HG03064 (cell line): ENCODE data around the gene QRSL1.
"Not testable (repeated sequence)": the region's sequence is repeated elsewhere in the genome, so short reads cannot be mapped to it uniquely, and the experiment has no call there.

Source experiments
- ATAC-seq: cut with Tn5 transposase; IDR thresholded peaks from one replicate; pipeline ENCODE4 v1.9.1; 2021; ENCODE audit warnings: low read depth; ENCODE audit not compliant: unreplicated experiment

The QRSL1 gene

GRCh38 chr6:106629103-106629858 lies at the start of gene QRSL1, which contains the start of gene RTN4IP1:
Gene QRSL1 (plus strand): TSS chr6:106629578. CDS start chr6:106629682, 104 bp downstream.
Gene RTN4IP1 (minus strand): TSS chr6:106629498. CDS start chr6:106629021, 477 bp downstream.
- peak; percentile 87 for ATAC-seq

GRCh38 chr6:106581468-106581867 lies 47.9 kb upstream of the QRSL1 start:
- no peak for ATAC-seq

- no peak for ATAC-seq
Observed at GRCh38 chr6:106586815-106587415, 42.5 kb upstream of the QRSL1 start.

GRCh38 chr6:106588937-106589336 lies 40.4 kb upstream of the QRSL1 start:
- ATAC-seq: not testable (repeated sequence)

GRCh38 chr6:106591111-106591825 lies 38.1 kb upstream of the QRSL1 start:
- no peak for ATAC-seq

- ATAC-seq: no peak
Observed at GRCh38 chr6:106599440-106599839, 29.9 kb upstream of the QRSL1 start.

GRCh38 chr6:106600329-106600728 lies 29.0 kb upstream of the QRSL1 start:
- ATAC-seq: no peak

GRCh38 chr6:106608080-106608668 lies 21.2 kb upstream of the QRSL1 start:
- peak; percentile 74 for ATAC-seq

- ATAC-seq: no peak
Observed at GRCh38 chr6:106609699-106610098, 19.7 kb upstream of the QRSL1 start.

GRCh38 chr6:106611030-106611429 lies 18.3 kb upstream of the QRSL1 start:
- no peak for ATAC-seq

- no peak for ATAC-seq
Observed at GRCh38 chr6:106612671-106613416, 16.5 kb upstream of the QRSL1 start.

GRCh38 chr6:106613590-106613989 lies 15.8 kb upstream of the QRSL1 start:
- ATAC-seq: no peak

GRCh38 chr6:106614166-106614565 lies 15.2 kb upstream of the QRSL1 start:
- no peak for ATAC-seq

- no peak for ATAC-seq
Observed at GRCh38 chr6:106614592-106615257, 14.7 kb upstream of the QRSL1 start.

GRCh38 chr6:106617302-106617701 lies 12.1 kb upstream of the QRSL1 start:
- peak; percentile 70 for ATAC-seq

- ATAC-seq: no peak
Observed at GRCh38 chr6:106617857-106618256, 11.5 kb upstream of the QRSL1 start.

- ATAC-seq: no peak
Observed at GRCh38 chr6:106618324-106618723, 11.1 kb upstream of the QRSL1 start.

- no peak for ATAC-seq
Observed at GRCh38 chr6:106619223-106619622, 10.2 kb upstream of the QRSL1 start.

- no peak for ATAC-seq
Observed at GRCh38 chr6:106620931-106621672, 8.3 kb upstream of the QRSL1 start.
